ENCODE data around the gene SLC35G4. TPM values are rescaled to one million over a fixed set of nuclear protein-coding genes. Genes with fewer than 3 reads are reported as not detected.
"Not testable (repeated sequence)": the region's sequence is repeated elsewhere in the genome, so short reads cannot be mapped to it uniquely, and the experiment has no call there.

The SLC35G4 gene
- total RNA-seq, 2 experiments from 2014 or later = not detected

GRCh38 chr18:11614042-11614441 is 4.6 kb downstream of the SLC35G4 start:
- POLR2A ChIA-PET = not testable (repeated sequence)

GRCh38 chr18:11614981-11615380 is 5.6 kb downstream of the SLC35G4 start:
- BruUV-seq (replicated peaks); H3K27ac ChIP-seq (ENCODE audit: low read depth, low read length, poor library complexity, severe bottlenecking); POLR2A ChIA-PET; H3K9me2 ChIP-seq (ENCODE audit: insufficient read depth, low read length); H3K4me1 ChIP-seq (ENCODE audit: insufficient read depth, low read length, poor library complexity, severe bottlenecking); H4K20me1 ChIP-seq (ENCODE audit: insufficient read depth, low read length); H3K79me2 ChIP-seq (ENCODE audit: insufficient read depth, low read depth, low read length); DNase-seq (ENCODE audit: low spot score); H3K36me3 ChIP-seq (ENCODE audit: insufficient read depth, low read length); intact Hi-C loops (cut with micrococcal nuclease; ENCODE audit: unreplicated experiment); H3K4me3 ChIP-seq (ENCODE audit: low read depth, low read length, poor library complexity, severe bottlenecking); H2AFZ ChIP-seq (ENCODE audit: low read length); CTCF ChIA-PET (ENCODE audit: unreplicated experiment); H3K4me2 ChIP-seq (ENCODE audit: low read length); H3K9me3 ChIP-seq (ENCODE audit: low read length): not testable (repeated sequence)

More at GRCh38 chr18:11614042-11614441, 4.6 kb downstream of the SLC35G4 start:
- H3K27ac ChIP-seq (ENCODE audit: low read depth, low read length, poor library complexity, severe bottlenecking); H2AFZ ChIP-seq (ENCODE audit: low read length); H3K9me3 ChIP-seq (ENCODE audit: low read length); CTCF ChIA-PET (ENCODE audit: unreplicated experiment); H4K20me1 ChIP-seq (ENCODE audit: insufficient read depth, low read length); DNase-seq (ENCODE audit: low spot score); H3K4me3 ChIP-seq (ENCODE audit: low read depth, low read length, poor library complexity, severe bottlenecking); H3K36me3 ChIP-seq (ENCODE audit: insufficient read depth, low read length); H3K9me2 ChIP-seq (ENCODE audit: insufficient read depth, low read length); H3K4me2 ChIP-seq (ENCODE audit: low read length); H3K79me2 ChIP-seq (ENCODE audit: insufficient read depth, low read depth, low read length); intact Hi-C loops (cut with micrococcal nuclease; ENCODE audit: unreplicated experiment); H3K4me1 ChIP-seq (ENCODE audit: insufficient read depth, low read length, poor library complexity, severe bottlenecking); BruUV-seq (replicated peaks): not testable (repeated sequence)

GRCh38 chr18:11647310-11647709 is 37.9 kb downstream of the SLC35G4 start:
- H4K20me1 ChIP-seq (ENCODE audit: insufficient read depth, low read length); H3K79me2 ChIP-seq (ENCODE audit: insufficient read depth, low read depth, low read length); H3K27ac ChIP-seq (ENCODE audit: low read depth, low read length, poor library complexity, severe bottlenecking); CTCF ChIA-PET (ENCODE audit: unreplicated experiment); DNase-seq (ENCODE audit: low spot score); intact Hi-C loops (cut with micrococcal nuclease; ENCODE audit: unreplicated experiment); H3K4me3 ChIP-seq (ENCODE audit: low read depth, low read length, poor library complexity, severe bottlenecking); BruUV-seq (replicated peaks); H2AFZ ChIP-seq (ENCODE audit: low read length); H3K4me1 ChIP-seq (ENCODE audit: insufficient read depth, low read length, poor library complexity, severe bottlenecking); H3K9me2 ChIP-seq (ENCODE audit: insufficient read depth, low read length); H3K4me2 ChIP-seq (ENCODE audit: low read length); H3K36me3 ChIP-seq (ENCODE audit: insufficient read depth, low read length): not testable (repeated sequence)
- POLR2A ChIA-PET = interaction anchor here (0.6 to 0.7 kb wide), 2 partner anchors 19 to 1291 kb away, joined by 3 read pairs; no protein-coding TSS in a partner anchor
- peaks cover 14% of the 10 kb centered on the region for H3K9me3 ChIP-seq (ENCODE audit: low read length)

- H2AFZ ChIP-seq (ENCODE audit: low read length); H3K9me2 ChIP-seq (ENCODE audit: insufficient read depth, low read length); intact Hi-C loops (cut with micrococcal nuclease; ENCODE audit: unreplicated experiment); BruUV-seq (replicated peaks); H3K4me3 ChIP-seq (ENCODE audit: low read depth, low read length, poor library complexity, severe bottlenecking); H3K36me3 ChIP-seq (ENCODE audit: insufficient read depth, low read length); POLR2A ChIA-PET; H3K4me2 ChIP-seq (ENCODE audit: low read length); H3K4me1 ChIP-seq (ENCODE audit: insufficient read depth, low read length, poor library complexity, severe bottlenecking); CTCF ChIA-PET (ENCODE audit: unreplicated experiment); H4K20me1 ChIP-seq (ENCODE audit: insufficient read depth, low read length); DNase-seq (ENCODE audit: low spot score); H3K79me2 ChIP-seq (ENCODE audit: insufficient read depth, low read depth, low read length); H3K27ac ChIP-seq (ENCODE audit: low read depth, low read length, poor library complexity, severe bottlenecking): not testable (repeated sequence)
- peaks cover 14% of the 10 kb centered on the region for H3K9me3 ChIP-seq (ENCODE audit: low read length)
Observed at GRCh38 chr18:11647804-11648203, 38.4 kb downstream of the SLC35G4 start.

- H3K4me3 ChIP-seq (ENCODE audit: low read depth, low read length, poor library complexity, severe bottlenecking) = no peak overlapping the region
- H3K9me3 ChIP-seq (ENCODE audit: low read length) = peaks cover 14% of the 10 kb centered on the region
- H3K4me2 ChIP-seq (ENCODE audit: low read length) = no peak overlapping the region
- POLR2A ChIA-PET = interaction anchor here (0.6 kb wide), 1 partner anchor 69 kb away, joined by 3 read pairs; no protein-coding TSS in a partner anchor
- no peaks in the 10 kb centered on the region for H3K36me3 ChIP-seq (ENCODE audit: insufficient read depth, low read length)
- intact Hi-C loops (cut with micrococcal nuclease; ENCODE audit: unreplicated experiment) = no loop called here
- no peak for TF ChIP-seq EZH2phosphoT487 (IDR thresholded peaks at IDR 0.05; ENCODE audit: borderline replicate concordance, low read depth, low read length)
- no peak for TF ChIP-seq CTCF (conservative IDR thresholded peaks at IDR 0.05; ENCODE audit: low read length)
- H3K79me2 ChIP-seq (ENCODE audit: insufficient read depth, low read depth, low read length) = no peaks in the 10 kb centered on the region
- no peaks in the 10 kb centered on the region for H4K20me1 ChIP-seq (ENCODE audit: insufficient read depth, low read length)
- H3K27ac ChIP-seq (ENCODE audit: low read depth, low read length, poor library complexity, severe bottlenecking) = no peak overlapping the region
- H3K9me2 ChIP-seq (ENCODE audit: insufficient read depth, low read length) = no peaks in the 10 kb centered on the region
- no peak overlapping the region for H2AFZ ChIP-seq (ENCODE audit: low read length)
- BruUV-seq (replicated peaks) = no TSS peak
- CTCF ChIA-PET (ENCODE audit: unreplicated experiment) = no interaction called here
- no peak for DNase-seq (ENCODE audit: low spot score)
- H3K4me1 ChIP-seq (ENCODE audit: insufficient read depth, low read length, poor library complexity, severe bottlenecking) = no peaks in the 10 kb centered on the region
Observed at GRCh38 chr18:11649839-11650238, 40.4 kb downstream of the SLC35G4 start.

All from OCI-LY7 (cell line).